Progenitor cell of endocrine pancreas (in vitro differentiated cells): ENCODE results near the gene MYH9. TPM values are rescaled to one million over a fixed set of nuclear protein-coding genes. Genes with fewer than 3 reads are reported as not detected.

Experiments
- DNase-seq: peaks from one replicate; pipeline ENCODE4 v3.0.0; 2021; ENCODE audit warnings: low spot score; ENCODE audit not compliant: unreplicated experiment
- H3K27ac Mint-ChIP-seq: 2 replicates; pipeline ENCODE4 v1.8.0; 2021; ENCODE audit warnings: mild to moderate bottlenecking, moderate library complexity, mixed read lengths
- H3K27me3 Mint-ChIP-seq: 2 replicates; pipeline ENCODE4 v1.8.0; 2021; ENCODE audit warnings: mixed read lengths
- H3K36me3 Mint-ChIP-seq: 2 replicates; pipeline ENCODE4 v1.8.0; 2022; ENCODE audit warnings: mixed read lengths; ENCODE audit not compliant: insufficient read depth
- H3K4me1 Mint-ChIP-seq: 2 replicates; pipeline ENCODE4 v1.8.0; 2021; ENCODE audit warnings: low read depth, mixed read lengths
- H3K4me3 Mint-ChIP-seq: 2 replicates; pipeline ENCODE4 v1.8.0; 2021; ENCODE audit warnings: low read depth, mild to moderate bottlenecking, moderate library complexity, mixed read lengths
- H3K9me3 Mint-ChIP-seq: 2 replicates; pipeline ENCODE4 v1.8.0; 2021; ENCODE audit warnings: low read depth, mixed read lengths
- CTCF ChIP-seq: fragments of 200-600 bp; sonication (generic); IDR thresholded peaks from one replicate; pipeline ENCODE4 v1.5.0; 2021; ENCODE audit warnings: antibody characterized with exemption, mild to moderate bottlenecking; ENCODE audit not compliant: unreplicated experiment
- total RNA-seq: library from RNA; stranded (reverse); gene quantifications from 2 replicates; pipeline ENCODE4 v1.2.1, GENCODE V29; 2021

MYH9 gene
- total RNA-seq, 1 donor from 2014 or later = 299 TPM

- DNase-seq = no peak
- H3K27me3 Mint-ChIP-seq = no peaks in the 10 kb centered on the region
- H3K27ac Mint-ChIP-seq = no peak overlapping the region
- no peaks in the 10 kb centered on the region for H3K9me3 Mint-ChIP-seq
- no peak overlapping the region for H3K4me3 Mint-ChIP-seq
- H3K4me1 Mint-ChIP-seq = peaks cover 26% of the 10 kb centered on the region
- H3K36me3 Mint-ChIP-seq = peaks cover 8% of the 10 kb centered on the region
- no peak for TF ChIP-seq CTCF
Observed at GRCh38 chr22:36383110-36383581, 4.6 kb downstream of the MYH9 start.

- H3K4me1 Mint-ChIP-seq = peaks cover 29% of the 10 kb centered on the region
- TF ChIP-seq CTCF = no peak
- no peaks in the 10 kb centered on the region for H3K9me3 Mint-ChIP-seq
- H3K27me3 Mint-ChIP-seq = no peaks in the 10 kb centered on the region
- H3K36me3 Mint-ChIP-seq = peaks cover 14% of the 10 kb centered on the region
- no peak overlapping the region for H3K4me3 Mint-ChIP-seq
- no peak for DNase-seq
- H3K27ac Mint-ChIP-seq = no peak overlapping the region
Observed at GRCh38 chr22:36381513-36382128, 6.1 kb downstream of the MYH9 start.

GRCh38 chr22:36379593-36380361 lies 8.0 kb downstream of the MYH9 start:
- Mint-ChIP-seq H3K36me3 (peaks cover 11% of the 10 kb centered on the region), H3K4me1 (peaks cover 17% of the 10 kb centered on the region), H3K27ac (peak overlapping the region; percentile 10), H3K27me3 (no peaks in the 10 kb centered on the region), H3K4me3 (no peak overlapping the region), H3K9me3 (no peaks in the 10 kb centered on the region)
- DNase-seq = no peak
- no peak for TF ChIP-seq CTCF

GRCh38 chr22:36378869-36379217 lies 8.9 kb downstream of the MYH9 start:
- no peak for TF ChIP-seq CTCF
- Mint-ChIP-seq H3K4me1 (peaks cover 16% of the 10 kb centered on the region), H3K36me3 (peaks cover 11% of the 10 kb centered on the region), H3K27me3 (no peaks in the 10 kb centered on the region), H3K9me3 (no peaks in the 10 kb centered on the region), H3K27ac (no peak overlapping the region), H3K4me3 (no peak overlapping the region)
- DNase-seq = no peak

GRCh38 chr22:36378080-36378868 lies 9.5 kb downstream of the MYH9 start:
- DNase-seq = no peak
- H3K27ac Mint-ChIP-seq = peak overlapping the region; percentile 89
- TF ChIP-seq CTCF = no peak
- H3K4me1 Mint-ChIP-seq = peaks cover 21% of the 10 kb centered on the region
- peaks cover 11% of the 10 kb centered on the region for H3K36me3 Mint-ChIP-seq
- H3K27me3 Mint-ChIP-seq = no peaks in the 10 kb centered on the region
- H3K9me3 Mint-ChIP-seq = no peaks in the 10 kb centered on the region
- H3K4me3 Mint-ChIP-seq = no peak overlapping the region
